Smooth muscle cell (in vitro differentiated cells): ENCODE measurements around the gene GABRR3. TPM values are rescaled to one million over a fixed set of nuclear protein-coding genes. Genes with fewer than 3 reads are reported as not detected.

Experiments used
- DNase-seq: peaks from one replicate; lab custom pipeline; 2025; ENCODE audit not compliant: unreplicated experiment; lab: John Stamatoyannopoulos, UW
- H2AFZ ChIP-seq: fragments of 200-600 bp; sonication (generic); 2 replicates; pipeline ENCODE4 v1.6.0; 2016; ENCODE audit warnings: antibody characterized with exemption, low read depth, mild to moderate bottlenecking
- H3F3A ChIP-seq: fragments of 200-600 bp; sonication (generic); 2 replicates; pipeline ENCODE4 v1.6.0; 2017; ENCODE audit warnings: antibody characterized with exemption, low read depth
- H3K27ac ChIP-seq: fragments of 200-600 bp; sonication (generic); 2 replicates; pipeline ENCODE4 v1.5.1; 2016; ENCODE audit warnings: low read depth, mild to moderate bottlenecking
- H3K27me3 ChIP-seq: fragments of 200-600 bp; sonication (generic); 2 replicates; pipeline ENCODE4 v1.6.1; 2016; ENCODE audit warnings: low read depth, mild to moderate bottlenecking
- H3K36me3 ChIP-seq: fragments of 200-600 bp; sonication (generic); 2 replicates; pipeline ENCODE4 v1.5.1; 2016; ENCODE audit warnings: low read depth
- H3K4me1 ChIP-seq: fragments of 200-600 bp; sonication (generic); 2 replicates; pipeline ENCODE4 v1.5.1; 2016; ENCODE audit warnings: low read depth
- H3K4me2 ChIP-seq: fragments of 200-600 bp; sonication (generic); 2 replicates; pipeline ENCODE4 v1.6.0; 2016; ENCODE audit warnings: mild to moderate bottlenecking
- H3K4me3 ChIP-seq: fragments of 200-600 bp; sonication (generic); 2 replicates; pipeline ENCODE4 v1.5.1; 2016; ENCODE audit warnings: mild to moderate bottlenecking
- H3K79me2 ChIP-seq: fragments of 200-600 bp; sonication (generic); 2 replicates; pipeline ENCODE4 v1.6.0; 2016; ENCODE audit warnings: low read depth, mild to moderate bottlenecking
- H3K9ac ChIP-seq: fragments of 200-600 bp; sonication (generic); 2 replicates; pipeline ENCODE4 v1.6.0; 2016; ENCODE audit warnings: low read depth
- H3K9me3 ChIP-seq: fragments of 200-600 bp; sonication (generic); replicated peaks from 2 replicates; pipeline ENCODE4 v1.5.1; 2016; ENCODE audit warnings: low read depth
- H4K20me1 ChIP-seq: fragments of 200-600 bp; sonication (generic); 2 replicates; pipeline ENCODE4 v1.6.0; 2016; ENCODE audit warnings: low read depth
- CTCF ChIP-seq: fragments of 200-600 bp; sonication (generic); IDR thresholded peaks from 2 replicates; pipeline ENCODE4 v1.5.1; 2017; ENCODE audit warnings: borderline replicate concordance, mild to moderate bottlenecking, antibody characterized with exemption; ENCODE audit not compliant: insufficient read depth, poor library complexity, severe bottlenecking
- WGBS: methylation state at CpG from one replicate; pipeline ENCODE4 v1.1.7; 2016; ENCODE audit warnings: low lambda C conversion rate; 5-methylcytosine and 5-hydroxymethylcytosine counted together
- polyA plus RNA-seq: library from polyadenylated mRNA; unstranded; fragments of >200 nt; fragmentation: Nextera tagmentation; extraction: Ambion mirVana; gene quantifications from 2 replicates; pipeline ENCODE4 v1.2.1, GENCODE V29; 2016
- total RNA-seq: library from RNA; depleted of rRNA; stranded (reverse); fragments of >200 nt; gene quantifications from 2 replicates; pipeline ENCODE4 v1.2.3, GENCODE V29; 2014

GABRR3 gene
- total and polyA plus RNA-seq, 2 experiments from 2014 or later = not detected

- Histone ChIP-seq H3K79me2 (no peaks in the 10 kb centered on the region), H3F3A (no peaks in the 10 kb centered on the region), H3K36me3 (peaks cover 9% of the 10 kb centered on the region), H3K27me3 (no peaks in the 10 kb centered on the region), H3K4me2 (no peak overlapping the region), H3K9ac (no peak overlapping the region), H3K9me3 (no peaks in the 10 kb centered on the region), H2AFZ (no peak overlapping the region), H3K4me1 (no peaks in the 10 kb centered on the region), H4K20me1 (no peaks in the 10 kb centered on the region), H3K27ac (no peak overlapping the region), H3K4me3 (no peak overlapping the region)
- 77% methylated on average over 2 of the region's 2 CpGs for WGBS
- no peak for TF ChIP-seq CTCF
- DNase-seq = no peak
Measured at GRCh38 chr3:97937205-97937604, 97.9 kb downstream of the GABRR3 start.

- Histone ChIP-seq H3K4me1 (no peaks in the 10 kb centered on the region), H3K27me3 (no peaks in the 10 kb centered on the region), H3F3A (no peaks in the 10 kb centered on the region), H3K9me3 (no peaks in the 10 kb centered on the region), H3K4me3 (no peak overlapping the region), H4K20me1 (no peaks in the 10 kb centered on the region), H2AFZ (no peak overlapping the region), H3K27ac (no peak overlapping the region), H3K9ac (no peak overlapping the region), H3K4me2 (no peak overlapping the region), H3K79me2 (no peaks in the 10 kb centered on the region), H3K36me3 (peaks cover 9% of the 10 kb centered on the region)
- no peak for TF ChIP-seq CTCF
- 88% methylated on average over 1 of the region's 1 CpG for WGBS
- DNase-seq = no peak
Measured at GRCh38 chr3:97935842-97936241, 99.3 kb downstream of the GABRR3 start.

Other genes starting within 250 kb of the GABRR3 start
- 14.2 and 17.0 TPM in 2 replicates for gene CRYBG3, start 213.3 kb downstream of the GABRR3 start, total RNA-seq
- gene CRYBG3, start 213.3 kb downstream of the GABRR3 start, polyA plus RNA-seq = 1.5 and 1.9 TPM in 2 replicates
- 13.0 and 17.8 TPM in 2 replicates for gene RIOX2, start 62.9 kb downstream of the GABRR3 start, total RNA-seq
- gene RIOX2, start 62.9 kb downstream of the GABRR3 start, polyA plus RNA-seq = 8.9 and 14.6 TPM in 2 replicates
- not detected in 2 replicates for gene OR5AC2, start 51.9 kb upstream of the GABRR3 start, total RNA-seq
- not detected in 2 replicates for gene OR5AC2, start 51.9 kb upstream of the GABRR3 start, polyA plus RNA-seq
- gene OR5H1, start 95.4 kb upstream of the GABRR3 start, total RNA-seq = not detected in 2 replicates
- gene OR5H1, start 95.4 kb upstream of the GABRR3 start, polyA plus RNA-seq = not detected in 2 replicates
- not detected in 2 replicates for gene OR5H14, start 112.2 kb upstream of the GABRR3 start, total RNA-seq
- not detected in 2 replicates for gene OR5H14, start 112.2 kb upstream of the GABRR3 start, polyA plus RNA-seq
- not detected in 2 replicates for gene OR5H15, start 131.4 kb upstream of the GABRR3 start, total RNA-seq
- gene OR5H15, start 131.4 kb upstream of the GABRR3 start, polyA plus RNA-seq = not detected in 2 replicates
- gene OR5H6, start 228.9 kb upstream of the GABRR3 start, total RNA-seq = not detected in 2 replicates
- gene OR5H6, start 228.9 kb upstream of the GABRR3 start, polyA plus RNA-seq = not detected in 2 replicates
- not detected in 2 replicates for gene OR5H2, start 247.2 kb upstream of the GABRR3 start, total RNA-seq
- gene OR5H2, start 247.2 kb upstream of the GABRR3 start, polyA plus RNA-seq = not detected in 2 replicates